PC-9 (cell line): ENCODE measurements around the gene BUD13.

Experiments
- EZH2 ChIP-seq: fragments of 200-600 bp; sonication (generic); IDR thresholded peaks from 2 replicates; pipeline ENCODE4 v1.8.0; 2017; ENCODE audit warnings: antibody characterized with exemption, low read depth
- TF ChIP-seq, protein P1 (sequence below): fragments of 200-600 bp; sonication (generic); conservative IDR thresholded peaks from 2 replicates; pipeline ENCODE4 v1.6.1; 2017; ENCODE audit warnings: mixed run types, antibody characterized with exemption, mild to moderate bottlenecking, moderate library complexity

DNA sequence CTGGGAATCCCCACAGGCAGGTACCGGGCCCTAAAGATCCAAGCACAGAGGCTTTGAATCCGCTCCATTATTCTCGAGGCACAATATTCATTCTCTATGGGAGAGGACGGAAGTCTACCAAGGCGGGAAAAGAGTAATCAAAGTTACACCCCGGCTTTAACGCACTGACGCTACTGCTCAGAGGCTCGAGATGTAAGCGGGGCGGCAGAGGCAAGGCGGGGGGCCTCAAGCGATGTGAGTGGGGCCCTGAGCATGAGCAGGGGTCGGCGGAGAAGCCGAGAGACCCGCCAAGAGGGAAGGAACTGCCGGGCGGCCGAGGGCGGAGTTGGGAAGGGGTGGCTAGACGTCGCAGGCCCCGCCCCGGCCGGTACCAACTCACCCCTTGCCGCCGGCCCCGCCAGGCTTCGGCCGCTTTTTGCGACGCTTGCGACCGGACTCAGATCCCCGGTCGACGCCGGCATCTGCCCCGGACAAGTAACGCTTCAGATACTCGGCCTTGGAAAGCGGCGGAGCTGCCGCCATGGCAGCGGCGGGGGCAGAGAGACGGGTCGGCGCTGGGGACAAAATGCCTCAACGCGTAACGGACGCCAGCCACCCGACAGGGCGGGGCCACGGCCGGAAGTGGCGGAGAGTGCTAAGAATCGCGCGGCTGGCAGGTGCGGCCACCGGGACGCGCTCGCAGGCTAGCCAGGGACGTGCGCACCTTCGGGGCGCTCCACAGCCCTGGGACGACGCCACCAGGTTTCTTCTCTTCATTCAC is at the start of gene BUD13:
- no peak for TF ChIP-seq EZH2
- TF ChIP-seq, protein P1, sequence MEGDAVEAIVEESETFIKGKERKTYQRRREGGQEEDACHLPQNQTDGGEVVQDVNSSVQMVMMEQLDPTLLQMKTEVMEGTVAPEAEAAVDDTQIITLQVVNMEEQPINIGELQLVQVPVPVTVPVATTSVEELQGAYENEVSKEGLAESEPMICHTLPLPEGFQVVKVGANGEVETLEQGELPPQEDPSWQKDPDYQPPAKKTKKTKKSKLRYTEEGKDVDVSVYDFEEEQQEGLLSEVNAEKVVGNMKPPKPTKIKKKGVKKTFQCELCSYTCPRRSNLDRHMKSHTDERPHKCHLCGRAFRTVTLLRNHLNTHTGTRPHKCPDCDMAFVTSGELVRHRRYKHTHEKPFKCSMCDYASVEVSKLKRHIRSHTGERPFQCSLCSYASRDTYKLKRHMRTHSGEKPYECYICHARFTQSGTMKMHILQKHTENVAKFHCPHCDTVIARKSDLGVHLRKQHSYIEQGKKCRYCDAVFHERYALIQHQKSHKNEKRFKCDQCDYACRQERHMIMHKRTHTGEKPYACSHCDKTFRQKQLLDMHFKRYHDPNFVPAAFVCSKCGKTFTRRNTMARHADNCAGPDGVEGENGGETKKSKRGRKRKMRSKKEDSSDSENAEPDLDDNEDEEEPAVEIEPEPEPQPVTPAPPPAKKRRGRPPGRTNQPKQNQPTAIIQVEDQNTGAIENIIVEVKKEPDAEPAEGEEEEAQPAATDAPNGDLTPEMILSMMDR: no peak
